ENCODE measurements around the gene LGALS7B. TPM values are rescaled to one million over a fixed set of nuclear protein-coding genes. Genes with fewer than 3 reads are reported as not detected.

The LGALS7B gene
- total and polyA plus RNA-seq, 10 of the 15 experiments (the other 5 are each of a cell fraction or from before 2014, with no cell fraction given), result not detected

- no peak for TF ChIP-seq ZBTB40 (IDR thresholded peaks at IDR 0.05; ENCODE audit: borderline replicate concordance)
These were observed 46.7 kb upstream of the LGALS7B start (continued) for GRCh38 chr19:38742296-38742695.

- no peak for DNase-seq (ENCODE audit: low read depth, low spot score)
- no peaks in the 10 kb centered on the region for H4K20me1 ChIP-seq (ENCODE audit: control insufficient read depth, insufficient read depth)
- no peak for FAIRE-seq
- no peaks in the 10 kb centered on the region for H3K4me1 ChIP-seq (ENCODE audit: control insufficient read depth, insufficient read depth, low read length)
- ChIA-PET RAD21 (ENCODE audit: unreplicated experiment) (no interaction called here), CTCF (no interaction called here), POLR2A (no interaction called here), SMC1A (ENCODE audit: uncharacterized antibody, unreplicated experiment) (no interaction called here)
- H3K9ac ChIP-seq (ENCODE audit: control insufficient read depth, insufficient read depth, low read length), result no peak overlapping the region
- H3K36me3 ChIP-seq (ENCODE audit: control insufficient read depth in 2 of 2, insufficient read depth in 2 of 2, low read length in 1 of 2), result no peaks in the 10 kb centered on the region
- H3K4me3 ChIP-seq, result no peak overlapping the region
- intact Hi-C loops (cut with micrococcal nuclease; ENCODE audit: unreplicated experiment), result no loop called here
- no peak overlapping the region for H3K27ac ChIP-seq (ENCODE audit: control insufficient read depth, insufficient read depth)
- BruUV-seq (replicated peaks), result no TSS peak
- H3K79me2 ChIP-seq (ENCODE audit: control insufficient read depth, insufficient read depth, low read length), result no peaks in the 10 kb centered on the region
- TF ChIP-seq, protein P1, sequence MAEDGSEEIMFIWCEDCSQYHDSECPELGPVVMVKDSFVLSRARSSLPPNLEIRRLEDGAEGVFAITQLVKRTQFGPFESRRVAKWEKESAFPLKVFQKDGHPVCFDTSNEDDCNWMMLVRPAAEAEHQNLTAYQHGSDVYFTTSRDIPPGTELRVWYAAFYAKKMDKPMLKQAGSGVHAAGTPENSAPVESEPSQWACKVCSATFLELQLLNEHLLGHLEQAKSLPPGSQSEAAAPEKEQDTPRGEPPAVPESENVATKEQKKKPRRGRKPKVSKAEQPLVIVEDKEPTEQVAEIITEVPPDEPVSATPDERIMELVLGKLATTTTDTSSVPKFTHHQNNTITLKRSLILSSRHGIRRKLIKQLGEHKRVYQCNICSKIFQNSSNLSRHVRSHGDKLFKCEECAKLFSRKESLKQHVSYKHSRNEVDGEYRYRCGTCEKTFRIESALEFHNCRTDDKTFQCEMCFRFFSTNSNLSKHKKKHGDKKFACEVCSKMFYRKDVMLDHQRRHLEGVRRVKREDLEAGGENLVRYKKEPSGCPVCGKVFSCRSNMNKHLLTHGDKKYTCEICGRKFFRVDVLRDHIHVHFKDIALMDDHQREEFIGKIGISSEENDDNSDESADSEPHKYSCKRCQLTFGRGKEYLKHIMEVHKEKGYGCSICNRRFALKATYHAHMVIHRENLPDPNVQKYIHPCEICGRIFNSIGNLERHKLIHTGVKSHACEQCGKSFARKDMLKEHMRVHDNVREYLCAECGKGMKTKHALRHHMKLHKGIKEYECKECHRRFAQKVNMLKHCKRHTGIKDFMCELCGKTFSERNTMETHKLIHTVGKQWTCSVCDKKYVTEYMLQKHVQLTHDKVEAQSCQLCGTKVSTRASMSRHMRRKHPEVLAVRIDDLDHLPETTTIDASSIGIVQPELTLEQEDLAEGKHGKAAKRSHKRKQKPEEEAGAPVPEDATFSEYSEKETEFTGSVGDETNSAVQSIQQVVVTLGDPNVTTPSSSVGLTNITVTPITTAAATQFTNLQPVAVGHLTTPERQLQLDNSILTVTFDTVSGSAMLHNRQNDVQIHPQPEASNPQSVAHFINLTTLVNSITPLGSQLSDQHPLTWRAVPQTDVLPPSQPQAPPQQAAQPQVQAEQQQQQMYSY (CRISPR knock-in tag; IDR thresholded peaks at IDR 0.05), result no peak
- TF ChIP-seq ZNF384 (IDR thresholded peaks at IDR 0.05; ENCODE audit: borderline replicate concordance, low read depth, low read length) (no peak), STAT1 (conservative IDR thresholded peaks at IDR 0.05) (no peak), BRCA1 (IDR thresholded peaks at IDR 0.05; ENCODE audit: low read depth, low read length) (no peak)
- TF ChIP-seq, protein P2, sequence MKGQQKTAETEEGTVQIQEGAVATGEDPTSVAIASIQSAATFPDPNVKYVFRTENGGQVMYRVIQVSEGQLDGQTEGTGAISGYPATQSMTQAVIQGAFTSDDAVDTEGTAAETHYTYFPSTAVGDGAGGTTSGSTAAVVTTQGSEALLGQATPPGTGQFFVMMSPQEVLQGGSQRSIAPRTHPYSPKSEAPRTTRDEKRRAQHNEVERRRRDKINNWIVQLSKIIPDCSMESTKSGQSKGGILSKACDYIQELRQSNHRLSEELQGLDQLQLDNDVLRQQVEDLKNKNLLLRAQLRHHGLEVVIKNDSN (IDR thresholded peaks at IDR 0.05; ENCODE audit: borderline replicate concordance, extremely low read length, insufficient read depth, low read depth, low read length), result no peak
- no peak overlapping the region for H3K4me2 ChIP-seq (ENCODE audit: control insufficient read depth, insufficient read depth)
- 2% methylated on average over 6 of the region's 6 CpGs for WGBS (ENCODE audit: insufficient coverage, insufficient replicate concordance, low lambda C conversion rate, missing lambda C conversion rate)
- H2AFZ ChIP-seq (ENCODE audit: control insufficient read depth, low read depth, low read length), result no peak overlapping the region
- H3K27me3 ChIP-seq (replicated peaks in 1 of 2; ENCODE audit: control insufficient read depth in 2 of 2, insufficient read depth in 2 of 2, low read length in 1 of 2), result no peaks in the 10 kb centered on the region
- no peak for ATAC-seq
- in situ Hi-C loops (cut with MboI), result no loop called here
- no peaks in the 10 kb centered on the region for H3K9me3 ChIP-seq (replicated peaks; ENCODE audit: control insufficient read depth, insufficient read depth, low read length)
These were observed 46.1 kb upstream of the LGALS7B start for GRCh38 chr19:38742906-38743305.

Measured in GM12878 (cell line).